Thoracic aorta (tissue), 2 donors: ENCODE results near the gene HOXB6. TPM values are rescaled to one million over a fixed set of nuclear protein-coding genes. Genes with fewer than 3 reads are reported as not detected.

Source experiments
- ATAC-seq: fragments of 150-250 bp; one replicate; pipeline ENCODE4 v1.8.0; 2017; ENCODE audit warnings: low read depth; ENCODE audit not compliant: insufficient number of reproducible peaks, low FRiP score
- DNase-seq: peaks from one replicate; pipeline ENCODE4 v3.0.0-alpha.2; 2020; ENCODE audit warnings: low spot score
- H3K27ac ChIP-seq, 2 donors: fragments of 200-600 bp; sonication (generic); 1 replicate in 1 of 2; 2 replicates in 1 of 2; pipeline ENCODE4 v1.5.1; 2016; ENCODE audit warnings: mild to moderate bottlenecking in 2 of 2, moderate library complexity in 2 of 2
- H3K27me3 ChIP-seq: fragments of 200-600 bp; sonication (generic); replicated peaks from 2 replicates; pipeline ENCODE4 v1.6.0; 2016; ENCODE audit warnings: mild to moderate bottlenecking; ENCODE audit not compliant: insufficient read depth
- H3K36me3 ChIP-seq: fragments of 200-600 bp; sonication (generic); one replicate; pipeline ENCODE4 v1.5.1; 2016
- H3K4me1 ChIP-seq, 2 donors: fragments of 200-600 bp; sonication (generic); 1 replicate in 1 of 2; 2 replicates in 1 of 2; pipeline versions ENCODE4 v1.5.1 to v1.6.0; 2016; ENCODE audit warnings: low read depth in 2 of 2, mild to moderate bottlenecking in 1 of 2; ENCODE audit not compliant: control insufficient read depth in 1 of 2
- H3K4me3 ChIP-seq: fragments of 200-600 bp; sonication (generic); 2 replicates; pipeline ENCODE4 v1.5.1; 2016; ENCODE audit warnings: mild to moderate bottlenecking
- H3K9me3 ChIP-seq: fragments of 200-600 bp; sonication (generic); 2 replicates; pipeline ENCODE4 v1.5.1; 2016
- CTCF ChIP-seq: fragments of 200-600 bp; sonication (generic); IDR thresholded peaks from one replicate; pipeline ENCODE4 v1.5.1; 2019; ENCODE audit warnings: antibody characterized with exemption
- total RNA-seq, 2 donors: library from RNA; depleted of rRNA; stranded (reverse); fragments of >200 nt; gene quantifications; one replicate each; pipeline versions ENCODE4 v1.1.0 to v1.2.3, GENCODE V29; 2016

HOXB6 gene
- total RNA-seq, 2 donors from 2014 or later, result 4.2 to 9.9 TPM

- Histone ChIP-seq H3K4me3 (peak within 1 kb of the TSS; percentile 72), H3K27me3 (no peaks in the 10 kb centered on the region), H3K4me1 (peaks cover 5 to 22% of the 10 kb centered on the region in 2 donors), H3K27ac (peak within 1 kb of the TSS in 1 of 2 donors; percentile 28), H3K9me3 (no peaks in the 10 kb centered on the region), H3K36me3 (peaks cover 8% of the 10 kb centered on the region)
- no peak for TF ChIP-seq CTCF
- DNase-seq (no peak), ATAC-seq (no peak)
Measured at GRCh38 chr17:48593126-48593829, 11.5 kb downstream of the HOXB6 start, which contains the start of gene HOXB5. Gene HOXB5 (minus strand): TSS chr17:48593779. CDS start chr17:48593682, 97 bp downstream.

- no peaks in the 10 kb centered on the region for H3K27me3 ChIP-seq
- DNase-seq, result no peak
- H3K36me3 ChIP-seq, result peaks cover 8% of the 10 kb centered on the region
- H3K9me3 ChIP-seq, result no peaks in the 10 kb centered on the region
- H3K4me3 ChIP-seq, result peak overlapping the region; percentile 72
- peaks cover 5 to 18% of the 10 kb centered on the region in 2 donors for H3K4me1 ChIP-seq
- peak overlapping the region in 1 of 2 donors; percentile 28 for H3K27ac ChIP-seq
- no peak for ATAC-seq
- TF ChIP-seq CTCF, result no peak
Measured at GRCh38 chr17:48592577-48592976, 12.2 kb downstream of the HOXB6 start.

GRCh38 chr17:48592057-48592514 is 12.7 kb downstream of the HOXB6 start:
- no peak overlapping the region for H3K27ac ChIP-seq
- peaks cover 5 to 13% of the 10 kb centered on the region in 2 donors for H3K4me1 ChIP-seq
- DNase-seq (no peak), ATAC-seq (no peak)
- no peak for TF ChIP-seq CTCF
- H3K9me3 ChIP-seq, result no peaks in the 10 kb centered on the region
- no peaks in the 10 kb centered on the region for H3K27me3 ChIP-seq
- peaks cover 8% of the 10 kb centered on the region for H3K36me3 ChIP-seq
- peak overlapping the region; percentile 72 for H3K4me3 ChIP-seq

GRCh38 chr17:48591255-48592056 is 13.3 kb downstream of the HOXB6 start:
- no peak for TF ChIP-seq CTCF
- Histone ChIP-seq H3K36me3 (peaks cover 8% of the 10 kb centered on the region), H3K27ac (no peak overlapping the region), H3K27me3 (no peaks in the 10 kb centered on the region), H3K4me1 (peaks cover 10 to 11% of the 10 kb centered on the region in 2 donors), H3K9me3 (no peaks in the 10 kb centered on the region), H3K4me3 (no peak overlapping the region)
- DNase-seq (no peak), ATAC-seq (no peak)

- Histone ChIP-seq H3K27me3 (no peaks in the 10 kb centered on the region), H3K9me3 (no peaks in the 10 kb centered on the region), H3K4me3 (no peak overlapping the region), H3K27ac (no peak overlapping the region), H3K36me3 (peaks cover 5% of the 10 kb centered on the region), H3K4me1 (peaks cover 13 to 17% of the 10 kb centered on the region in 2 donors)
- DNase-seq (no peak), ATAC-seq (no peak)
- TF ChIP-seq CTCF, result no peak
Measured at GRCh38 chr17:48590607-48591161, 14.1 kb downstream of the HOXB6 start.
